GM10266 (cell line): ENCODE measurements around the gene ACCSL.

Source experiments
- DNase-seq: peaks from one replicate; pipeline ENCODE4 v3.0.0; 2012; ENCODE audit errors: extremely low spot score
- TF ChIP-seq, protein P1 (sequence below): IDR thresholded peaks from 2 replicates; pipeline ENCODE4 v1.5.1; 2012; ENCODE audit warnings: mild to moderate bottlenecking, low read depth; ENCODE audit not compliant: control insufficient read depth, insufficient read depth; ENCODE audit errors: missing control alignments

Gene ACCSL

GRCh38 chr11:44029977-44030911 is 17.5 kb upstream of the ACCSL start:
- TF ChIP-seq, protein P1, sequence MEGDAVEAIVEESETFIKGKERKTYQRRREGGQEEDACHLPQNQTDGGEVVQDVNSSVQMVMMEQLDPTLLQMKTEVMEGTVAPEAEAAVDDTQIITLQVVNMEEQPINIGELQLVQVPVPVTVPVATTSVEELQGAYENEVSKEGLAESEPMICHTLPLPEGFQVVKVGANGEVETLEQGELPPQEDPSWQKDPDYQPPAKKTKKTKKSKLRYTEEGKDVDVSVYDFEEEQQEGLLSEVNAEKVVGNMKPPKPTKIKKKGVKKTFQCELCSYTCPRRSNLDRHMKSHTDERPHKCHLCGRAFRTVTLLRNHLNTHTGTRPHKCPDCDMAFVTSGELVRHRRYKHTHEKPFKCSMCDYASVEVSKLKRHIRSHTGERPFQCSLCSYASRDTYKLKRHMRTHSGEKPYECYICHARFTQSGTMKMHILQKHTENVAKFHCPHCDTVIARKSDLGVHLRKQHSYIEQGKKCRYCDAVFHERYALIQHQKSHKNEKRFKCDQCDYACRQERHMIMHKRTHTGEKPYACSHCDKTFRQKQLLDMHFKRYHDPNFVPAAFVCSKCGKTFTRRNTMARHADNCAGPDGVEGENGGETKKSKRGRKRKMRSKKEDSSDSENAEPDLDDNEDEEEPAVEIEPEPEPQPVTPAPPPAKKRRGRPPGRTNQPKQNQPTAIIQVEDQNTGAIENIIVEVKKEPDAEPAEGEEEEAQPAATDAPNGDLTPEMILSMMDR, result no peak
- no peak for DNase-seq

GRCh38 chr11:44030996-44031395 is 16.8 kb upstream of the ACCSL start:
- TF ChIP-seq, protein P1, result no peak
- no peak for DNase-seq

- no peak for DNase-seq
- TF ChIP-seq, protein P1, result no peak
These were observed 16.2 kb upstream of the ACCSL start for GRCh38 chr11:44031549-44031948.

DNA sequence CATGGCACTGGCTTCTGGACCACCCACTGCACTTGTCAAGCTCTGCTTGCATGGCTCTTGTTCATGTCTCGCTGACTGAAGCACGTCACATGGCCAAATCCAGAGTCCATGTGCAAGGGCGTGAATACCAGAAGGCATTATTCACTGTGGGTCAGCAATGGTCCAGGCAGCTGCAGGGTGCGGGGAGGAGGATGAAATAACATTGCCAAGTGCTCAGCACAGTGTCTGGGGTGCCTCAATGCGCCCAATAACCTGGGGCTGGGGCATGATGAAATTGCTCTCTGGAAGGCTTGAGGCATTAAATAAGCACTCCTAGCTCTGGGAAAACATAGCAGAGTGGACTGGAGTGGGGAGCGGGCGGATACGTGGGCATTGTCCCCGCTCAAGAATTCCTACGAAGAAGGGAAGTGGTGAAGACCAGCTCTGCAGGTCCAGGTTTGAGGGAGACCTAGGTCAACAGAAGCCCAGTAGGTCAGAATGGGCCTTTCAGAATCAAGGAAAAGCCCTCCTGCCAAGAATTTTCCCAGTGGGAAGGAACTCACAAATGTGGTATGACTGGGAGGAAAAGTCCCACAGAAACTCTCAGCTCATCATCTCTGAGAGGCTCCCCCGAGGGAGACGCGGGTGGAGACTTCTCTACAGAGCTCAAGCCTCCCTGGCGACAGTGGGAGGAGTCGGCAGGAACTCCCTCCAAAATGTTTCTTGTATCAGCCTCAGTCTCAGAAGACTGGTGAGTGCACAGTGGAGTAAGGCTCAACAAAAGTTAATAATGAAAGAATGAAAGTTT is 15.3 kb upstream of the ACCSL start:
- DNase-seq, result no peak
- TF ChIP-seq, protein P1, result no peak

DNA sequence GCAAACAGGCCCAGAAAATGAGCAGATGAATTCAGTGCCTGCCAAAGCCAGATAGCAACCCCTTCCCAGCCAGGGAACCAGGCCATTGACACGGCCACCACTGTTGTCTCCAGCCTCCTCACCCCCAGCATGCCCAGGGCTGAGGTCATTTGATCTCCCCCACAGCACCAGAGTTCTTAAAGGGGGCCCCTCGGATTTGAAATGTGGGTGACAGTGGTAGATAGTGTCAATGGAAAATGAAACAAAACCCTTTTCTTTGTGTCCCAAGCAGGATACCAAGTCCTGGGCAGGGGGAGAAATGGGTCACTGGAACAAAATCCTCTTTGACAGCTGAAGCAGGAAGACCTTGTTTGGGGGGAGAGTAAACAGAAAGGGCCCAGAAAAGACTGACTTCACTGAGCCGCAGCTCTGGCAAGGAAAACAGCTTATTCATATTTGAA is 14.3 kb upstream of the ACCSL start:
- DNase-seq, result no peak
- TF ChIP-seq, protein P1, result no peak

DNA sequence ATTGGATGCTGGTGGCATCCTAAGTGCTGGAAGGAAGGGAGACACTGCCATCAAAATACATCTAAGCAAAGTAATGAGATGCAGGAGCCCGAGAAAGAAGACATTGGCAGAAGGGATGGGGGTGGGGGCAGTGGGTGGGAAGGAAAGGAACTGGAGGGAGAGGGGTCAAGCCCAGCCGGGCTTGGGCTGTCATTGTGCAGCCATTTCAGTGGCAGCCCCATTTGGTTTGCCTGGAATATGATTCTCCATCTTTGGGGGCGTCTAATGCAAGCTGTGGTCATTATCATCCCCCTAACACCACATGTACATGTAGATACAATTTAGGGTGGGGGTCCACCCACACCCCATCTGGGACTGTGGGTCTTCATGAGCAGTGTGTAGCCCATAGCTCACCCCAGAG is 13.9 kb upstream of the ACCSL start:
- TF ChIP-seq, protein P1, result no peak
- no peak for DNase-seq
